Neural cell (in vitro differentiated cells): ENCODE results near the gene ADGRL1. TPM values are rescaled to one million over a fixed set of nuclear protein-coding genes. Genes with fewer than 3 reads are reported as not detected.

Source experiments
- H2AFZ ChIP-seq: fragments of 200-600, 300-800 bp; sonication (generic), shearing (Covaris generic); 2 replicates; pipeline ENCODE4 v1.6.0; 2014; ENCODE audit warnings: low read depth, mild to moderate bottlenecking, antibody characterized with exemption, low read length, moderate library complexity
- H3F3A ChIP-seq: fragments of 200-600 bp; shearing (Covaris generic); 2 replicates; pipeline ENCODE4 v1.6.1; 2016; ENCODE audit warnings: mild to moderate bottlenecking, moderate library complexity, mixed read lengths, antibody characterized with exemption, low read length; ENCODE audit not compliant: insufficient read depth, poor library complexity, severe bottlenecking
- H3K27ac ChIP-seq: fragments of 200-600, 300-800 bp; sonication (generic), shearing (Covaris generic); 2 replicates; pipeline ENCODE4 v1.5.1; 2014; ENCODE audit warnings: mild to moderate bottlenecking, low read length, moderate library complexity
- H3K27me3 ChIP-seq: fragments of 300-800, 200-600 bp; sonication (generic), shearing (Covaris generic); 2 replicates; pipeline ENCODE4 v1.6.0; 2014; ENCODE audit warnings: mild to moderate bottlenecking, low read depth, low read length, moderate library complexity; ENCODE audit not compliant: insufficient read depth
- H3K36me3 ChIP-seq: fragments of 300-800, 200-600 bp; sonication (generic), shearing (Covaris generic); 2 replicates; pipeline ENCODE4 v1.5.1; 2014; ENCODE audit warnings: mild to moderate bottlenecking, antibody characterized with exemption, low read length, moderate library complexity; ENCODE audit not compliant: insufficient read depth
- H3K4me2 ChIP-seq: fragments of 300-800, 200-600 bp; sonication (generic), shearing (Covaris generic); 2 replicates; pipeline ENCODE4 v1.6.0; 2014; ENCODE audit warnings: mild to moderate bottlenecking, low read length
- H3K4me3 ChIP-seq: fragments of 300-800, 200-600 bp; sonication (generic), shearing (Covaris generic); 2 replicates; pipeline ENCODE4 v1.5.1; 2014; ENCODE audit warnings: mild to moderate bottlenecking, low read length, moderate library complexity
- H3K79me2 ChIP-seq: fragments of 200-600 bp; shearing (Covaris generic); replicated peaks from 2 replicates; pipeline ENCODE4 v1.6.0; 2014; ENCODE audit warnings: mild to moderate bottlenecking, low read length, moderate library complexity; ENCODE audit not compliant: insufficient read depth
- H3K9ac ChIP-seq: fragments of 300-800, 200-600 bp; sonication (generic), shearing (Covaris generic); 2 replicates; pipeline ENCODE4 v1.6.1; 2016; ENCODE audit warnings: mild to moderate bottlenecking, low read length, mixed read lengths
- H3K9me2 ChIP-seq: fragments of 200-600 bp; shearing (Covaris generic); 2 replicates; pipeline ENCODE4 v1.6.1; 2016; ENCODE audit warnings: mild to moderate bottlenecking, low read length, mixed read lengths; ENCODE audit not compliant: insufficient read depth
- H3K9me3 ChIP-seq: fragments of 200-600, 300-800 bp; sonication (generic), shearing (Covaris generic); 2 replicates; pipeline ENCODE4 v1.6.1; 2016; ENCODE audit warnings: mild to moderate bottlenecking, mixed run types, low read length, moderate library complexity, mixed read lengths
- H4K20me1 ChIP-seq: fragments of 200-600 bp; shearing (Covaris generic); 2 replicates; pipeline ENCODE4 v1.6.1; 2016; ENCODE audit warnings: mild to moderate bottlenecking, mixed run types; ENCODE audit not compliant: insufficient read depth
- CTCF ChIP-seq: fragments of 450-650 bp; IDR thresholded peaks from 2 replicates; pipeline ENCODE4 v1.5.1; 2014; ENCODE audit warnings: antibody characterized with exemption, mild to moderate bottlenecking, moderate library complexity; ENCODE audit not compliant: poor library complexity, severe bottlenecking
- EP300 ChIP-seq: fragments of 450-650 bp; conservative IDR thresholded peaks from 2 replicates; pipeline ENCODE4 v1.6.1; 2014; ENCODE audit warnings: antibody characterized with exemption, mild to moderate bottlenecking, moderate library complexity; ENCODE audit not compliant: poor library complexity, severe bottlenecking
- EZH2 ChIP-seq: fragments of 200-600, 300-800 bp; shearing (Covaris generic), sonication (generic); IDR thresholded peaks from 2 replicates; pipeline ENCODE4 v1.6.1; 2014; ENCODE audit warnings: antibody characterized with exemption, low read length, borderline replicate concordance, mild to moderate bottlenecking; ENCODE audit not compliant: insufficient read depth, poor library complexity, severe bottlenecking
- MXI1 ChIP-seq: fragments of 450-650 bp; conservative IDR thresholded peaks from 2 replicates; pipeline ENCODE4 v1.6.1; 2014; ENCODE audit warnings: antibody characterized with exemption, mild to moderate bottlenecking; ENCODE audit not compliant: poor library complexity, severe bottlenecking
- POLR2AphosphoS5 ChIP-seq: IDR thresholded peaks from 2 replicates; pipeline ENCODE4 v1.6.1; 2012
- RAD21 ChIP-seq: fragments of 450-650 bp; conservative IDR thresholded peaks from 2 replicates; pipeline ENCODE4 v1.6.1; 2014; ENCODE audit warnings: antibody characterized with exemption, mild to moderate bottlenecking, moderate library complexity
- REST ChIP-seq: IDR thresholded peaks from 2 replicates; pipeline ENCODE4 v1.6.1; 2012; ENCODE audit warnings: borderline replicate concordance
- SMC3 ChIP-seq: fragments of 450-650 bp; conservative IDR thresholded peaks from 2 replicates; pipeline ENCODE4 v1.6.1; 2014; ENCODE audit warnings: antibody characterized with exemption, mild to moderate bottlenecking, moderate library complexity; ENCODE audit not compliant: poor library complexity
- TAF1 ChIP-seq: IDR thresholded peaks from 2 replicates; pipeline ENCODE4 v1.6.1; 2012; ENCODE audit warnings: low read depth
- polyA plus RNA-seq: library from polyadenylated mRNA; depleted of rRNA; stranded (reverse); fragments of >200 nt; gene quantifications from 2 replicates; pipeline ENCODE4 v1.2.3, GENCODE V29; 2014

The ADGRL1 gene
- polyA plus RNA-seq, 1 donor from 2014 or later, result 22.2 TPM

- no peaks in the 10 kb centered on the region for H3F3A ChIP-seq
- no peak overlapping the region for H3K9ac ChIP-seq
- H3K27me3 ChIP-seq, result no peaks in the 10 kb centered on the region
- H3K9me2 ChIP-seq, result no peaks in the 10 kb centered on the region
- H3K4me3 ChIP-seq, result no peak overlapping the region
- H3K4me2 ChIP-seq, result no peak overlapping the region
- no peak overlapping the region for H3K27ac ChIP-seq
- no peak overlapping the region for H2AFZ ChIP-seq
- H3K79me2 ChIP-seq, result no peaks in the 10 kb centered on the region
- peaks cover 15% of the 10 kb centered on the region for H3K36me3 ChIP-seq
- H3K9me3 ChIP-seq, result no peaks in the 10 kb centered on the region
- TF ChIP-seq TAF1 (no peak), EZH2 (no peak), SMC3 (no peak), CTCF (no peak), POLR2AphosphoS5 (no peak), MXI1 (no peak), REST (no peak), RAD21 (no peak), EP300 (no peak)
- H4K20me1 ChIP-seq, result no peaks in the 10 kb centered on the region
Measured at GRCh38 chr19:14159059-14159458, 46.9 kb downstream of the ADGRL1 start.

GRCh38 chr19:14158276-14159023, 47.5 kb downstream of the ADGRL1 start:
- Histone ChIP-seq H4K20me1 (no peaks in the 10 kb centered on the region), H3K4me2 (no peak overlapping the region), H2AFZ (no peak overlapping the region), H3K36me3 (peaks cover 15% of the 10 kb centered on the region), H3F3A (no peaks in the 10 kb centered on the region), H3K27ac (no peak overlapping the region), H3K9ac (no peak overlapping the region), H3K27me3 (no peaks in the 10 kb centered on the region), H3K9me2 (no peaks in the 10 kb centered on the region), H3K79me2 (no peaks in the 10 kb centered on the region), H3K9me3 (no peaks in the 10 kb centered on the region), H3K4me3 (no peak overlapping the region)
- TF ChIP-seq MXI1 (no peak), EP300 (no peak), EZH2 (no peak), RAD21 (no peak), SMC3 (no peak), POLR2AphosphoS5 (no peak), REST (no peak), TAF1 (no peak), CTCF (no peak)
